HL-60 (cell line): ENCODE data around the gene IRAK2.

Experiments used
- DNase-seq, 2 experiments: peaks; one replicate each; pipeline ENCODE4 v3.0.0-alpha.2; 2010 to 2020; ENCODE audit warnings: low read depth in 1 of 2, low spot score in 1 of 2
- H3K27ac ChIP-seq: fragments of 250-450 bp; sonication (Bioruptor Pico); replicated peaks from 2 replicates; pipeline ENCODE4 v1.5.1; 2020; ENCODE audit warnings: mild to moderate bottlenecking, moderate library complexity
- H3K27me3 ChIP-seq: fragments of 250-450 bp; sonication (Bioruptor Pico); 2 replicates; pipeline ENCODE4 v1.5.1; 2021; ENCODE audit warnings: mild to moderate bottlenecking, moderate library complexity; ENCODE audit not compliant: insufficient read depth, poor library complexity, severe bottlenecking
- H3K4me3 ChIP-seq: replicated peaks from 2 replicates; pipeline ENCODE4 v1.5.1; 2011; ENCODE audit warnings: mild to moderate bottlenecking, control low read depth, low read length; ENCODE audit not compliant: insufficient read depth
- GABPA ChIP-seq: IDR thresholded peaks from 2 replicates; pipeline ENCODE4 v1.6.1; 2012; ENCODE audit warnings: low read depth
- POLR2AphosphoS5 ChIP-seq: IDR thresholded peaks from 2 replicates; pipeline ENCODE4 v1.6.1; 2012; ENCODE audit warnings: low read depth
- SPI1 ChIP-seq: IDR thresholded peaks from 2 replicates; pipeline ENCODE4 v1.6.1; 2012; ENCODE audit warnings: low read depth, mild to moderate bottlenecking, borderline replicate concordance
- TF ChIP-seq, protein P1 (sequence below): IDR thresholded peaks from 2 replicates; pipeline ENCODE4 v1.6.1; 2012; ENCODE audit warnings: low read depth; ENCODE audit not compliant: insufficient replicate concordance
- TF ChIP-seq, protein P2 (sequence below): IDR thresholded peaks from one replicate; pipeline ENCODE4 v1.5.1; 2011; ENCODE audit warnings: low read length, control low read depth, inconsistent platforms; ENCODE audit not compliant: insufficient read depth

IRAK2 gene

DNA sequence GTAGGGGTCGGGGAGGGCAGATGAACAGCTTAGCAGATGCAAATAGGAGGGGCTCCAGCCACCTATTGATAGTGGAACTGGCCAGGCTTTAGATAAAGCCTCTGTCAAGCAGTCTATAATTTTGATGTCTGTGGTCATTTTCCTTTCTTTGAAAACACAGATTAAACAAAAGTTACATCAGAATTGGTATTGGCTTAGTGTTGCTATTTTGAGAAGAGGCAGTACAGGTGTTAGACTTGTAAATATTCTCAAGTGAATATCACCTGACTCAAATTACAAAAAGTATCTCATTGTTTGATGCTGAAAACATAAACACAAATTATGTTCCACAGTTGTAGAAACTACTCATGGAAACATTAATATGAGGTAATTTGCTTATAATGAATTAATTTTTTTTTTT is 109.9 kb downstream of the IRAK2 start:
- DNase-seq: no peak
- Histone ChIP-seq H3K4me3 (no peak overlapping the region), H3K27ac (no peak overlapping the region), H3K27me3 (no peaks in the 10 kb centered on the region)
- TF ChIP-seq POLR2AphosphoS5 (no peak), SPI1 (no peak), GABPA (no peak)
- TF ChIP-seq, protein P1, sequence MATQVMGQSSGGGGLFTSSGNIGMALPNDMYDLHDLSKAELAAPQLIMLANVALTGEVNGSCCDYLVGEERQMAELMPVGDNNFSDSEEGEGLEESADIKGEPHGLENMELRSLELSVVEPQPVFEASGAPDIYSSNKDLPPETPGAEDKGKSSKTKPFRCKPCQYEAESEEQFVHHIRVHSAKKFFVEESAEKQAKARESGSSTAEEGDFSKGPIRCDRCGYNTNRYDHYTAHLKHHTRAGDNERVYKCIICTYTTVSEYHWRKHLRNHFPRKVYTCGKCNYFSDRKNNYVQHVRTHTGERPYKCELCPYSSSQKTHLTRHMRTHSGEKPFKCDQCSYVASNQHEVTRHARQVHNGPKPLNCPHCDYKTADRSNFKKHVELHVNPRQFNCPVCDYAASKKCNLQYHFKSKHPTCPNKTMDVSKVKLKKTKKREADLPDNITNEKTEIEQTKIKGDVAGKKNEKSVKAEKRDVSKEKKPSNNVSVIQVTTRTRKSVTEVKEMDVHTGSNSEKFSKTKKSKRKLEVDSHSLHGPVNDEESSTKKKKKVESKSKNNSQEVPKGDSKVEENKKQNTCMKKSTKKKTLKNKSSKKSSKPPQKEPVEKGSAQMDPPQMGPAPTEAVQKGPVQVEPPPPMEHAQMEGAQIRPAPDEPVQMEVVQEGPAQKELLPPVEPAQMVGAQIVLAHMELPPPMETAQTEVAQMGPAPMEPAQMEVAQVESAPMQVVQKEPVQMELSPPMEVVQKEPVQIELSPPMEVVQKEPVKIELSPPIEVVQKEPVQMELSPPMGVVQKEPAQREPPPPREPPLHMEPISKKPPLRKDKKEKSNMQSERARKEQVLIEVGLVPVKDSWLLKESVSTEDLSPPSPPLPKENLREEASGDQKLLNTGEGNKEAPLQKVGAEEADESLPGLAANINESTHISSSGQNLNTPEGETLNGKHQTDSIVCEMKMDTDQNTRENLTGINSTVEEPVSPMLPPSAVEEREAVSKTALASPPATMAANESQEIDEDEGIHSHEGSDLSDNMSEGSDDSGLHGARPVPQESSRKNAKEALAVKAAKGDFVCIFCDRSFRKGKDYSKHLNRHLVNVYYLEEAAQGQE: no peak
- TF ChIP-seq, protein P2, sequence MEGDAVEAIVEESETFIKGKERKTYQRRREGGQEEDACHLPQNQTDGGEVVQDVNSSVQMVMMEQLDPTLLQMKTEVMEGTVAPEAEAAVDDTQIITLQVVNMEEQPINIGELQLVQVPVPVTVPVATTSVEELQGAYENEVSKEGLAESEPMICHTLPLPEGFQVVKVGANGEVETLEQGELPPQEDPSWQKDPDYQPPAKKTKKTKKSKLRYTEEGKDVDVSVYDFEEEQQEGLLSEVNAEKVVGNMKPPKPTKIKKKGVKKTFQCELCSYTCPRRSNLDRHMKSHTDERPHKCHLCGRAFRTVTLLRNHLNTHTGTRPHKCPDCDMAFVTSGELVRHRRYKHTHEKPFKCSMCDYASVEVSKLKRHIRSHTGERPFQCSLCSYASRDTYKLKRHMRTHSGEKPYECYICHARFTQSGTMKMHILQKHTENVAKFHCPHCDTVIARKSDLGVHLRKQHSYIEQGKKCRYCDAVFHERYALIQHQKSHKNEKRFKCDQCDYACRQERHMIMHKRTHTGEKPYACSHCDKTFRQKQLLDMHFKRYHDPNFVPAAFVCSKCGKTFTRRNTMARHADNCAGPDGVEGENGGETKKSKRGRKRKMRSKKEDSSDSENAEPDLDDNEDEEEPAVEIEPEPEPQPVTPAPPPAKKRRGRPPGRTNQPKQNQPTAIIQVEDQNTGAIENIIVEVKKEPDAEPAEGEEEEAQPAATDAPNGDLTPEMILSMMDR: no peak

DNA sequence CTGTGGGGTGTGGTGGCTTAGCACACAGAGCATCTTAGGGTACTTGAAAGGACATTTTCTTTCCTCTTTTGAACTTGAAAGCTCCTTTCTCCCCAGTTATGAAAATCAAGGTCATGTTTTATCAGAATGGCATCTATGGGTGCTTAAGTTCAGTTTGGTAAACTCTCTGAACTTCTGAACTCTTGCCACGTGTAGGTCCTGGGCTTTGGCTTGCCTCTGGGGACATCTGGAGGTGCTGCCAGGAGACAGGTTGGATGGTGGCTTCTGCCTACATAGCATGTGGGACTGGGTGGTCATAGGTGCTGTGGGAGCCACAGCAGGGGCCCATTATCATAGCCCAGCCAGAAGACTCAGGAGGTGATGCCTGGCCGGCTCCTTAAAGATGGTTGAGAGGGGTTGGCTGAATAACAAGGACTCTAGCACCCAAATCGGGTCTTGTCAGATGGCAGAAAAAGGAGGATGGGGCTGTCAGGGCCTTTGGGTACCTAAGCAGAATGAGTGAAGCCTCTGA is 112.5 kb downstream of the IRAK2 start:
- Histone ChIP-seq H3K27me3 (no peaks in the 10 kb centered on the region), H3K27ac (no peak overlapping the region), H3K4me3 (no peak overlapping the region)
- TF ChIP-seq, protein P2: no peak
- TF ChIP-seq POLR2AphosphoS5: no peak
- no peak for TF ChIP-seq GABPA
- TF ChIP-seq, protein P1: no peak
- no peak for TF ChIP-seq SPI1
- DNase-seq: no peak

DNA sequence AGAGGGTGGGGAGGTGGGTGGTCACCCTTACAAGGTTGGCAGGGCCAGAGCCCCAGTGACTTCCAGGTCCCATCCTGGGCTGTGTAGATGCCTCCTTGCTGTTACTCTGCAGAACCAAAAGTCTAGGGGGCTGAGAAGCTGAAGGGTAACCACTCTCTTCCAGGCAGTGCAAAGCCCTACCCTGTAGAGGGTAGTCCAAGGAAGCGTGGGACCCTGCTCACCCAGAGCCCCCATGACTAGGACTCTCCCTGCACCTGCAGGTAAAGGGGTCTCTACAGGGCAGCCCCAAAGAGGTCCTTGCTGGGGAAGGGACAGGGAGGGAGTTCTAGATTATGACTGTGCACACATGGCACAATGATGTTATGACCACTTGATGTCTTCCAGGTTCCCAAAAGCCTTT is 113.8 kb downstream of the IRAK2 start:
- no peaks in the 10 kb centered on the region for H3K27me3 ChIP-seq
- DNase-seq: no peak
- no peak overlapping the region for H3K4me3 ChIP-seq
- TF ChIP-seq, protein P1: no peak
- no peak for TF ChIP-seq SPI1
- no peak for TF ChIP-seq POLR2AphosphoS5
- no peak for TF ChIP-seq GABPA
- TF ChIP-seq, protein P2: no peak
- no peak overlapping the region for H3K27ac ChIP-seq
